H9 (cell line): ENCODE data around the gene ANXA10. TPM values are rescaled to one million over a fixed set of nuclear protein-coding genes. Genes with fewer than 3 reads are reported as not detected.
A peak's percentile ranks its signal among the peaks of the same experiment; 100 is the strongest.

Experiments
- DNase-seq: peaks from one replicate; pipeline ENCODE4 v3.0.0-alpha.2; 2017
- H2AFZ ChIP-seq: one replicate; pipeline ENCODE4 v1.6.1; 2013; ENCODE audit warnings: mild to moderate bottlenecking, low read length, control low read depth, moderate library complexity
- H2AK5ac ChIP-seq: 2 replicates; pipeline ENCODE4 v1.6.1; 2013; ENCODE audit warnings: low read length, control low read depth, mixed read lengths; ENCODE audit not compliant: insufficient read length
- H2BK120ac ChIP-seq: one replicate; pipeline ENCODE4 v1.6.1; 2013; ENCODE audit warnings: low read depth, mild to moderate bottlenecking, low read length, control low read depth, inconsistent platforms; ENCODE audit not compliant: poor library complexity, severe bottlenecking
- H2BK12ac ChIP-seq: 2 replicates; pipeline ENCODE4 v1.6.1; 2013; ENCODE audit warnings: low read length, control low read depth, mixed read lengths, low read depth; ENCODE audit not compliant: insufficient read length
- H2BK15ac ChIP-seq: 2 replicates; pipeline ENCODE4 v1.6.1; 2013; ENCODE audit warnings: low read depth, low read length, control low read depth
- H2BK20ac ChIP-seq: one replicate; pipeline ENCODE4 v1.6.1; 2013; ENCODE audit warnings: low read depth, mild to moderate bottlenecking, low read length, control low read depth, inconsistent platforms; ENCODE audit not compliant: poor library complexity, severe bottlenecking
- H2BK5ac ChIP-seq: 2 replicates; pipeline ENCODE4 v1.6.1; 2013; ENCODE audit warnings: low read length, control low read depth, mixed read lengths; ENCODE audit not compliant: insufficient read length
- H3K14ac ChIP-seq: 2 replicates; pipeline ENCODE4 v1.6.1; 2013; ENCODE audit warnings: low read length, control low read depth; ENCODE audit not compliant: insufficient read depth
- H3K18ac ChIP-seq: 2 replicates; pipeline ENCODE4 v1.6.1; 2013; ENCODE audit warnings: low read depth, mild to moderate bottlenecking, mixed read lengths, low read length, control low read depth; ENCODE audit not compliant: insufficient read length
- H3K23ac ChIP-seq: 2 replicates; pipeline ENCODE4 v1.6.1; 2013; ENCODE audit warnings: low read length, control low read depth, mixed read lengths, low read depth; ENCODE audit not compliant: insufficient read length
- H3K23me2 ChIP-seq: 2 replicates; pipeline ENCODE4 v1.6.1; 2013; ENCODE audit warnings: low read depth, mild to moderate bottlenecking, mixed read lengths, low read length, control low read depth; ENCODE audit not compliant: insufficient read length, poor library complexity, severe bottlenecking
- H3K27ac ChIP-seq: 2 replicates; pipeline ENCODE4 v1.5.1; 2013; ENCODE audit warnings: low read length, control low read depth, mixed read lengths, low read depth; ENCODE audit not compliant: insufficient read length
- H3K27me3 ChIP-seq: 2 replicates; pipeline ENCODE4 v1.6.1; 2013; ENCODE audit warnings: low read length, control low read depth, inconsistent platforms; ENCODE audit not compliant: insufficient read depth
- H3K4ac ChIP-seq: 2 replicates; pipeline ENCODE4 v1.6.1; 2013; ENCODE audit warnings: low read depth, mild to moderate bottlenecking, control low read depth, inconsistent platforms, low read length, moderate library complexity
- H3K4me1 ChIP-seq: 2 replicates; pipeline ENCODE4 v1.6.1; 2013; ENCODE audit warnings: low read length, control low read depth, inconsistent platforms; ENCODE audit not compliant: insufficient read depth
- H3K4me2 ChIP-seq: 2 replicates; pipeline ENCODE4 v1.6.1; 2013; ENCODE audit warnings: low read length, control low read depth, mixed read lengths; ENCODE audit not compliant: insufficient read length, insufficient read depth
- H3K56ac ChIP-seq: 2 replicates; pipeline ENCODE4 v1.6.1; 2013; ENCODE audit warnings: low read depth, mild to moderate bottlenecking, mixed read lengths, low read length, control low read depth; ENCODE audit not compliant: insufficient read length
- H3K79me1 ChIP-seq: 2 replicates; pipeline ENCODE4 v1.6.1; 2013; ENCODE audit warnings: low read depth, mild to moderate bottlenecking, moderate library complexity, low read length, control low read depth, inconsistent platforms; ENCODE audit not compliant: insufficient read depth, poor library complexity, severe bottlenecking
- H3K79me2 ChIP-seq: 2 replicates; pipeline ENCODE4 v1.6.1; 2013; ENCODE audit warnings: low read length, control low read depth, inconsistent platforms; ENCODE audit not compliant: insufficient read depth
- H3K9ac ChIP-seq: 2 replicates; pipeline ENCODE4 v1.6.1; 2013; ENCODE audit warnings: low read length, control low read depth, mixed read lengths; ENCODE audit not compliant: insufficient read length; ENCODE audit errors: extremely low read depth
- H3K9me3 ChIP-seq: one replicate; pipeline ENCODE4 v1.6.1; 2013; ENCODE audit warnings: low read depth, low read length, inconsistent platforms; ENCODE audit not compliant: control insufficient read depth
- H3T11ph ChIP-seq: one replicate; pipeline ENCODE4 v1.6.1; 2013; ENCODE audit warnings: mild to moderate bottlenecking, low read length, control low read depth, inconsistent platforms
- H4K20me1 ChIP-seq: one replicate; pipeline ENCODE4 v1.6.1; 2013; ENCODE audit not compliant: control insufficient read depth, insufficient read length, insufficient read depth
- H4K5ac ChIP-seq: 2 replicates; pipeline ENCODE4 v1.6.1; 2013; ENCODE audit warnings: low read depth, mild to moderate bottlenecking, mixed read lengths, low read length, control low read depth; ENCODE audit not compliant: insufficient read length
- H4K8ac ChIP-seq: replicated peaks from 2 replicates; pipeline ENCODE4 v1.6.1; 2013; ENCODE audit warnings: low read length, control low read depth, mixed read lengths, low read depth; ENCODE audit not compliant: insufficient read length
- H4K91ac ChIP-seq: 2 replicates; pipeline ENCODE4 v1.6.1; 2013; ENCODE audit warnings: low read depth, mild to moderate bottlenecking, moderate library complexity, mixed read lengths, low read length, control low read depth; ENCODE audit not compliant: insufficient read length
- H3K27ac Mint-ChIP-seq, 3 experiments: 2 replicates in 2 of 3; 3 replicates in 1 of 3; pipeline ENCODE4 v1.8.0; 2020 to 2021; ENCODE audit warnings: mixed read lengths in 3 of 3, mild to moderate bottlenecking in 1 of 3, moderate library complexity in 1 of 3
- H3K27me3 Mint-ChIP-seq: 2 replicates; pipeline ENCODE4 v1.8.0; 2021; ENCODE audit warnings: low read depth, mild to moderate bottlenecking, moderate library complexity, mixed read lengths
- H3K36me3 Mint-ChIP-seq, 3 experiments: 2 replicates in 2 of 3; 3 replicates in 1 of 3; pipeline ENCODE4 v1.8.0; 2020 to 2021; ENCODE audit warnings: low read depth in 3 of 3, mixed read lengths in 3 of 3; ENCODE audit not compliant: insufficient read depth in 1 of 3
- H3K4me1 Mint-ChIP-seq, 2 experiments: 2 replicates each; pipeline ENCODE4 v1.8.0; 2020; ENCODE audit warnings: mixed read lengths in 2 of 2
- H3K4me3 Mint-ChIP-seq, 2 experiments: 2 replicates in 1 of 2; 3 replicates in 1 of 2; pipeline ENCODE4 v1.8.0; 2020 to 2021; ENCODE audit warnings: mild to moderate bottlenecking in 2 of 2, mixed read lengths in 2 of 2, moderate library complexity in 1 of 2
- H3K9me3 Mint-ChIP-seq, 2 experiments: 2 replicates in 1 of 2; 3 replicates in 1 of 2; pipeline ENCODE4 v1.8.0; 2020; ENCODE audit warnings: mild to moderate bottlenecking in 2 of 2, mixed read lengths in 2 of 2, moderate library complexity in 1 of 2
- WGBS: extraction: QIAGEN DNeasy Blood & Tissue Kit; methylation state at CpG from one replicate; pipeline ENCODE4 v1.1.7; 2013; ENCODE audit warnings: missing lambda C conversion rate, low lambda C conversion rate, mixed read lengths; ENCODE audit not compliant: insufficient read length; ENCODE audit errors: extremely low coverage; 5-methylcytosine and 5-hydroxymethylcytosine counted together
- total RNA-seq: library from RNA; stranded (reverse); gene quantifications from 2 replicates; pipeline ENCODE4 v1.2.1, GENCODE V29; 2021
- TF ChIP-seq, protein P1 (sequence below): fragments of 200-600 bp; sonication (generic); conservative IDR thresholded peaks from 3 replicates; pipeline ENCODE4 v1.8.0; 2021; ENCODE audit warnings: antibody characterized with exemption, mild to moderate bottlenecking

Gene ANXA10
- total RNA-seq, 1 experiment from 2014 or later = not detected

DNA sequence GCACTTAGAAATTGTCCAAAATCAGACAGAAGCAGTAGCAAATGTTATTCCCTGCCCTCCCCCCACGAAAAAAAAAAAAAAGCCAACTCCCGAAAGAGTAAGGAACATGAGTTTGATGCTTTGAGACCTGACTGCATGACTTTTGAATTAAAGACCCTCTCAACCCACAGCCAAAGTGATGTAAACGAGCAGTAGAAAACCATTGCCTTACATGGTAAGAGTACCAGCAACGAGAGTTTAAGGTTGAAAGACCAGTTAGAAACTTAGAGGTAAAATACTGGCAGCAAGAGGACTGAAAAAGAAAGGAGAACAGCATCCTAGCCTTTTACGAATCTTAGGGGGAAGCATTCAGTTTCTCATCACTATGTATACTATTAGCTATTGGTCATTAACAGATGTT lies 10.0 kb upstream of the ANXA10 start:
- Histone ChIP-seq H2BK20ac (no peak overlapping the region), H2AK5ac (no peak overlapping the region), H3K18ac (no peak overlapping the region), H2BK120ac (no peak overlapping the region), H3K4me1 (no peaks in the 10 kb centered on the region), H3K27ac (no peak overlapping the region), H4K5ac (no peak overlapping the region), H3K27me3 (no peaks in the 10 kb centered on the region), H3K56ac (no peak overlapping the region), H2AFZ (no peak overlapping the region), H2BK15ac (no peak overlapping the region), H3K23me2 (no peaks in the 10 kb centered on the region), H3K4me2 (no peak overlapping the region), H3K14ac (no peak overlapping the region), H3K79me2 (no peaks in the 10 kb centered on the region), H4K91ac (no peak overlapping the region), H2BK5ac (no peak overlapping the region), H3K79me1 (no peaks in the 10 kb centered on the region), H3T11ph (no peak overlapping the region), H3K9me3 (no peaks in the 10 kb centered on the region), H3K4ac (no peak overlapping the region), H3K9ac (no peak overlapping the region), H2BK12ac (no peak overlapping the region), H4K8ac (no peak overlapping the region), H4K20me1 (no peaks in the 10 kb centered on the region), H3K23ac (no peak overlapping the region)
- peaks cover 3 to 8% of the 10 kb centered on the region in 2 experiments for H3K9me3 Mint-ChIP-seq
- no CpG with 5 or more reads among the region's 5 CpGs for WGBS
- TF ChIP-seq, protein P1, sequence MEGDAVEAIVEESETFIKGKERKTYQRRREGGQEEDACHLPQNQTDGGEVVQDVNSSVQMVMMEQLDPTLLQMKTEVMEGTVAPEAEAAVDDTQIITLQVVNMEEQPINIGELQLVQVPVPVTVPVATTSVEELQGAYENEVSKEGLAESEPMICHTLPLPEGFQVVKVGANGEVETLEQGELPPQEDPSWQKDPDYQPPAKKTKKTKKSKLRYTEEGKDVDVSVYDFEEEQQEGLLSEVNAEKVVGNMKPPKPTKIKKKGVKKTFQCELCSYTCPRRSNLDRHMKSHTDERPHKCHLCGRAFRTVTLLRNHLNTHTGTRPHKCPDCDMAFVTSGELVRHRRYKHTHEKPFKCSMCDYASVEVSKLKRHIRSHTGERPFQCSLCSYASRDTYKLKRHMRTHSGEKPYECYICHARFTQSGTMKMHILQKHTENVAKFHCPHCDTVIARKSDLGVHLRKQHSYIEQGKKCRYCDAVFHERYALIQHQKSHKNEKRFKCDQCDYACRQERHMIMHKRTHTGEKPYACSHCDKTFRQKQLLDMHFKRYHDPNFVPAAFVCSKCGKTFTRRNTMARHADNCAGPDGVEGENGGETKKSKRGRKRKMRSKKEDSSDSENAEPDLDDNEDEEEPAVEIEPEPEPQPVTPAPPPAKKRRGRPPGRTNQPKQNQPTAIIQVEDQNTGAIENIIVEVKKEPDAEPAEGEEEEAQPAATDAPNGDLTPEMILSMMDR = no peak
- no peak for DNase-seq
- H3K27me3 Mint-ChIP-seq = no peaks in the 10 kb centered on the region
- peaks cover 2 to 3% (median 2%) of the 10 kb centered on the region in 3 experiments; a peak in 1 of 7 replicates for H3K36me3 Mint-ChIP-seq
- peaks cover 6% of the 10 kb centered on the region in 2 experiments for H3K4me1 Mint-ChIP-seq
- H3K4me3 Mint-ChIP-seq = no peak overlapping the region
- peak overlapping the region in 1 of 3 experiments; percentile 21; a peak in 2 of 7 replicates for H3K27ac Mint-ChIP-seq
